A549 treated with CpdA at 1 μM for 4 hours (cell line): ENCODE results near the gene ECHDC3. TPM values are rescaled to one million over a fixed set of nuclear protein-coding genes. Genes with fewer than 3 reads are reported as not detected.

Experiments used
- total RNA-seq: library from RNA; stranded (reverse); fragments of 200-300 nt; extraction: Qiagen RNA extraction; gene quantifications from 5 replicates; pipeline ENCODE4 v1.2.3, GENCODE V29; 2022; ENCODE audit warnings: low read depth

ECHDC3 gene, protein sequence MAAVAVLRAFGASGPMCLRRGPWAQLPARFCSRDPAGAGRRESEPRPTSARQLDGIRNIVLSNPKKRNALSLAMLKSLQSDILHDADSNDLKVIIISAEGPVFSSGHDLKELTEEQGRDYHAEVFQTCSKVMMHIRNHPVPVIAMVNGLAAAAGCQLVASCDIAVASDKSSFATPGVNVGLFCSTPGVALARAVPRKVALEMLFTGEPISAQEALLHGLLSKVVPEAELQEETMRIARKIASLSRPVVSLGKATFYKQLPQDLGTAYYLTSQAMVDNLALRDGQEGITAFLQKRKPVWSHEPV
- 7.3 to 10.9 TPM (median 8.5 TPM) in 5 replicates for total RNA-seq

DNA sequence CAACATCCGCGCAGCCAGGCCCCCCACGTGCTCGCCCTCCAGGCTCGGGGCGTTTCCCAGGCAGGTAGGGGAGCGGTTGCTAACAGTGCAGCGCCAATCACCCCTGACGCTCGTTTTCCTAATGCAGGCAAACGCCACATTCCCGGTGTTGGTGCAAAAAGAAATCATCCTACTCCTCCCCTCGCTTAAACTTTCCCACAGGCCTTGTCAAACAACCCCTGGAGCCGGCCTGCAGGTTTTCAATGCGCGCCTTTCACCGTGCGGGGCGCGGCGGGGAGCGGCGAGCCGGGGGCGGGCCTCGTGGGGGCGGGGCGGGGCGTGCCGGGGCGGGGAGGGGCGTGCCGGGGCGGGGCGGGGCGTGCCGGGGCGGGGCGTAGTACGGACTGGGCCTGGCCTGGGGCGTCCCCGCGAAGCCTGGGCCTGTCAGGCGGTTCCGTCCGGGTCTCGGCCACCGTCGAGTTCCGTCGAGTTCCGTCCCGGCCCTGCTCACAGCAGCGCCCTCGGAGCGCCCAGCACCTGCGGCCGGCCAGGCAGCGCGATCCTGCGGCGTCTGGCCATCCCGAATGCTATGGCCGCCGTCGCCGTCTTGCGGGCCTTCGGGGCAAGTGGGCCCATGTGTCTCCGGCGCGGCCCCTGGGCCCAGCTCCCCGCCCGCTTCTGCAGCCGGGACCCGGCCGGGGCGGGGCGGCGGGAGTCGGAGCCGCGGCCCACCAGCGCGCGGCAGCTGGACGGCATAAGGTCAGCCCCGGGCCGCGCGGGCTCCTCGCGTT is at the start of gene ECHDC3:
Gene ECHDC3, plus strand, starts transcription at position 374 of the 770 bp plus-strand sequence. Its CDS starts 195 bp downstream, at position 569.

Other genes starting within 250 kb of the ECHDC3 start
- 11.3 to 14.0 TPM (median 12.7 TPM) in 5 replicates for gene USP6NL, start 130.7 kb upstream of the ECHDC3 start, total RNA-seq
- 32.1 to 41.8 TPM (median 40.9 TPM) in 5 replicates for gene PROSER2, start 81.0 kb downstream of the ECHDC3 start, total RNA-seq